Measurements from ENCODE around the gene FADD. TPM values are rescaled to one million over a fixed set of nuclear protein-coding genes. Genes with fewer than 3 reads are reported as not detected.
"Not testable (repeated sequence)": the region's sequence is repeated elsewhere in the genome, so short reads cannot be mapped to it uniquely, and the experiment has no call there.

Gene FADD
- total RNA-seq, 2 donors from 2014 or later, result 9.1 to 14.2 TPM

- ATAC-seq, result no peak
- intact Hi-C loops (cut with DNase I), result loop anchor here (5.0 kb wide), 1 partner anchor 281 kb away; no protein-coding TSS in a partner anchor
- H3K9me3 ChIP-seq, result no peaks in the 10 kb centered on the region
- no peak for DNase-seq
- no peak overlapping the region for H3K27ac ChIP-seq
- no peaks in the 10 kb centered on the region for H3K4me1 ChIP-seq
- H3K4me3 ChIP-seq, result no peak overlapping the region
- WGBS, 2 donors, result 58 to 70% methylated on average over 10 to 15 of the region's 15 CpGs
- H3K36me3 ChIP-seq (replicated peaks in 1 of 2; ENCODE audit: insufficient read depth in 1 of 2, low read depth in 2 of 2), result no peaks in the 10 kb centered on the region
- H3K27me3 ChIP-seq, result no peaks in the 10 kb centered on the region
- TF ChIP-seq CTCF (IDR thresholded peaks at IDR 0.05), result no peak
- no peak for TF ChIP-seq POLR2A (IDR thresholded peaks at IDR 0.05)
Measured at GRCh38 chr11:70192666-70193410, 10.3 kb upstream of the FADD start.

GRCh38 chr11:70193411-70194292 lies 9.4 kb upstream of the FADD start:
- intact Hi-C loops (cut with DNase I), result loop anchor here (5.0 kb wide), 1 partner anchor 281 kb away; no protein-coding TSS in a partner anchor
- 38 to 63% methylated on average over 7 of the region's 7 CpGs for WGBS, 2 donors

GRCh38 chr11:70194792-70195791 lies 8.0 kb upstream of the FADD start:
- no peaks in the 10 kb centered on the region for H3K4me1 ChIP-seq
- TF ChIP-seq CTCF (IDR thresholded peaks at IDR 0.05) (no peak), POLR2A (IDR thresholded peaks at IDR 0.05) (no peak)
- ATAC-seq (no peak), DNase-seq (no peak)
- no peak overlapping the region for H3K27ac ChIP-seq
- intact Hi-C loops (cut with DNase I), result loop anchor here (5.0 kb wide), 1 partner anchor 283 kb away; no protein-coding TSS in a partner anchor
- no peaks in the 10 kb centered on the region for H3K9me3 ChIP-seq
- H3K36me3 ChIP-seq (replicated peaks in 1 of 2; ENCODE audit: insufficient read depth in 1 of 2, low read depth in 2 of 2), result no peaks in the 10 kb centered on the region
- WGBS, 2 donors, result 41 to 50% methylated on average over 3 of the region's 3 CpGs
- no peak overlapping the region for H3K4me3 ChIP-seq
- H3K27me3 ChIP-seq, result no peaks in the 10 kb centered on the region

More at GRCh38 chr11:70193411-70194292, 9.4 kb upstream of the FADD start:
- Histone ChIP-seq H3K27me3 (no peaks in the 10 kb centered on the region), H3K9me3 (no peaks in the 10 kb centered on the region), H3K27ac (no peak overlapping the region), H3K36me3 (replicated peaks in 1 of 2; ENCODE audit: insufficient read depth in 1 of 2, low read depth in 2 of 2) (no peaks in the 10 kb centered on the region), H3K4me3 (no peak overlapping the region), H3K4me1 (no peaks in the 10 kb centered on the region)
- ATAC-seq, result no peak
- no peak for DNase-seq
- TF ChIP-seq POLR2A (IDR thresholded peaks at IDR 0.05) (no peak), CTCF (IDR thresholded peaks at IDR 0.05) (no peak)

GRCh38 chr11:70200212-70200844 lies 2.8 kb upstream of the FADD start:
- H3K36me3 ChIP-seq (replicated peaks in 1 of 2; ENCODE audit: insufficient read depth in 1 of 2, low read depth in 2 of 2), result no peaks in the 10 kb centered on the region
- TF ChIP-seq POLR2A (IDR thresholded peaks at IDR 0.05) (no peak), CTCF (IDR thresholded peaks at IDR 0.05) (no peak)
- H3K4me3 ChIP-seq, result no peak overlapping the region
- no peak overlapping the region for H3K27ac ChIP-seq
- H3K9me3 ChIP-seq, result no peaks in the 10 kb centered on the region
- ATAC-seq (no peak), DNase-seq (no peak)
- 68 to 70% methylated on average over 10 of the region's 10 CpGs for WGBS, 2 donors
- peaks cover 24% of the 10 kb centered on the region for H3K4me1 ChIP-seq
- intact Hi-C loops (cut with DNase I), result no loop called here
- no peaks in the 10 kb centered on the region for H3K27me3 ChIP-seq

GRCh38 chr11:70201047-70201446 lies 2.0 kb upstream of the FADD start:
- H3K4me1 ChIP-seq, result peaks cover 26% of the 10 kb centered on the region
- DNase-seq, result not testable (repeated sequence)
- 80 to 88% methylated on average over 3 of the region's 3 CpGs for WGBS, 2 donors

More at GRCh38 chr11:70201047-70201446, 2.0 kb upstream of the FADD start:
- ATAC-seq; H3K9me3 ChIP-seq; H3K36me3 ChIP-seq (replicated peaks in 1 of 2; ENCODE audit: insufficient read depth in 1 of 2, low read depth in 2 of 2); H3K27ac ChIP-seq; H3K27me3 ChIP-seq; H3K4me3 ChIP-seq; intact Hi-C loops (cut with DNase I): not testable (repeated sequence)

Measured in body of pancreas (tissue), 4 donors.